Uterus (tissue), 2 donors: ENCODE results near the gene MAGEC2.

Source experiments
- POLR2A ChIP-seq, 2 donors: fragments of 450-650 bp; IDR thresholded peaks; one replicate each; pipeline ENCODE4 v1.6.1; 2016; ENCODE audit warnings: antibody characterized with exemption in 2 of 2, mild to moderate bottlenecking in 1 of 2, moderate library complexity in 1 of 2
- TF ChIP-seq, protein P1 (sequence below), 4 experiments: fragments of 200-600 bp in 2 of 4; fragments of 450-650 bp in 2 of 4; sonication (generic) in 2 of 4; IDR thresholded peaks; one replicate each; pipeline ENCODE4 v1.5.1; 2016 to 2019; ENCODE audit warnings: antibody characterized with exemption in 4 of 4, mild to moderate bottlenecking in 2 of 4, moderate library complexity in 1 of 4

- TF ChIP-seq, protein P1, sequence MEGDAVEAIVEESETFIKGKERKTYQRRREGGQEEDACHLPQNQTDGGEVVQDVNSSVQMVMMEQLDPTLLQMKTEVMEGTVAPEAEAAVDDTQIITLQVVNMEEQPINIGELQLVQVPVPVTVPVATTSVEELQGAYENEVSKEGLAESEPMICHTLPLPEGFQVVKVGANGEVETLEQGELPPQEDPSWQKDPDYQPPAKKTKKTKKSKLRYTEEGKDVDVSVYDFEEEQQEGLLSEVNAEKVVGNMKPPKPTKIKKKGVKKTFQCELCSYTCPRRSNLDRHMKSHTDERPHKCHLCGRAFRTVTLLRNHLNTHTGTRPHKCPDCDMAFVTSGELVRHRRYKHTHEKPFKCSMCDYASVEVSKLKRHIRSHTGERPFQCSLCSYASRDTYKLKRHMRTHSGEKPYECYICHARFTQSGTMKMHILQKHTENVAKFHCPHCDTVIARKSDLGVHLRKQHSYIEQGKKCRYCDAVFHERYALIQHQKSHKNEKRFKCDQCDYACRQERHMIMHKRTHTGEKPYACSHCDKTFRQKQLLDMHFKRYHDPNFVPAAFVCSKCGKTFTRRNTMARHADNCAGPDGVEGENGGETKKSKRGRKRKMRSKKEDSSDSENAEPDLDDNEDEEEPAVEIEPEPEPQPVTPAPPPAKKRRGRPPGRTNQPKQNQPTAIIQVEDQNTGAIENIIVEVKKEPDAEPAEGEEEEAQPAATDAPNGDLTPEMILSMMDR (IDR thresholded peaks at IDR 0.05): no peak
- TF ChIP-seq POLR2A (IDR thresholded peaks at IDR 0.05): no peak
Observed at GRCh38 chrX:142156567-142156966, 48.5 kb downstream of the MAGEC2 start.
